ENCODE data around the gene VDAC1. TPM values are rescaled to one million over a fixed set of nuclear protein-coding genes. Genes with fewer than 3 reads are reported as not detected.

VDAC1 gene
- total RNA-seq, 1 experiment from 2014 or later, result 395 TPM

- POLR2A ChIA-PET, result no interaction called here
- BruUV-seq (replicated peaks), result no TSS peak
- no peak overlapping the region for H3K4me3 ChIP-seq (ENCODE audit: low read depth in 2 of 2, low read length in 2 of 2)
- H3K27ac ChIP-seq (ENCODE audit: low read length), result no peak overlapping the region
- peaks cover 4% of the 10 kb centered on the region; the same call in 1 of the 2 replicates for H3K27me3 ChIP-seq (ENCODE audit: control insufficient read depth, insufficient read depth, low read length)
- in situ Hi-C loops (cut with HindIII; ENCODE audit: low pct_unique_long_range_greater_than_20kb, low sequenced_read_pairs) (no loop called here), intact Hi-C loops (cut with micrococcal nuclease; ENCODE audit: unreplicated experiment) (no loop called here)
- H3K36me3 ChIP-seq (ENCODE audit: control insufficient read depth, insufficient read depth, low read length), result no peaks in the 10 kb centered on the region
- ATAC-seq, result no peak
- CTCF ChIA-PET, result no interaction called here
- no peaks in the 10 kb centered on the region; the same call in 1 of the 2 replicates for H3K4me1 ChIP-seq (ENCODE audit: control insufficient read depth, insufficient read depth, low read length)
- DNase-seq (ENCODE audit: low read depth, low spot score), result no peak
- no peaks in the 10 kb centered on the region for H3K9me3 ChIP-seq (ENCODE audit: control insufficient read depth, insufficient read depth, low read depth, low read length)
- TF ChIP-seq TCF7L2 (IDR thresholded peaks at IDR 0.05; ENCODE audit: low read depth, low read length) (no peak), POLR2AphosphoS5 (IDR thresholded peaks at IDR 0.05; ENCODE audit: low read depth, low read length) (no peak), CTCF (IDR thresholded peaks at IDR 0.05) (no peak), REST (IDR thresholded peaks at IDR 0.05; ENCODE audit: insufficient read depth in 1 of 2, low read depth in 2 of 2, low read length in 1 of 2) (no peak)
Measured at GRCh38 chr5:133926489-133927299, 78.1 kb downstream of the VDAC1 start.

- in situ Hi-C loops (cut with HindIII; ENCODE audit: low pct_unique_long_range_greater_than_20kb, low sequenced_read_pairs) (no loop called here), intact Hi-C loops (cut with micrococcal nuclease; ENCODE audit: unreplicated experiment) (no loop called here)
- Histone ChIP-seq H3K27ac (ENCODE audit: low read length) (no peak overlapping the region), H3K4me1 (ENCODE audit: control insufficient read depth, insufficient read depth, low read length) (no peaks in the 10 kb centered on the region; the same call in 1 of the 2 replicates), H3K27me3 (ENCODE audit: control insufficient read depth, insufficient read depth, low read length) (peaks cover 4% of the 10 kb centered on the region; the same call in 1 of the 2 replicates), H3K4me3 (ENCODE audit: low read depth in 2 of 2, low read length in 2 of 2) (no peak overlapping the region), H3K36me3 (ENCODE audit: control insufficient read depth, insufficient read depth, low read length) (no peaks in the 10 kb centered on the region), H3K9me3 (ENCODE audit: control insufficient read depth, insufficient read depth, low read depth, low read length) (no peaks in the 10 kb centered on the region)
- TF ChIP-seq POLR2AphosphoS5 (IDR thresholded peaks at IDR 0.05; ENCODE audit: low read depth, low read length), result no peak
- TF ChIP-seq TCF7L2 (IDR thresholded peaks at IDR 0.05; ENCODE audit: low read depth, low read length), result no peak
- no peak for TF ChIP-seq SIN3A (IDR thresholded peaks at IDR 0.05; ENCODE audit: borderline replicate concordance, insufficient read depth, low read depth, low read length)
- no peak for TF ChIP-seq REST (IDR thresholded peaks at IDR 0.05; ENCODE audit: insufficient read depth in 1 of 2, low read depth in 2 of 2, low read length in 1 of 2)
- TF ChIP-seq CTCF (IDR thresholded peaks at IDR 0.05), result no peak
- BruUV-seq (replicated peaks), result no TSS peak
- ATAC-seq (no peak), DNase-seq (ENCODE audit: low read depth, low spot score) (no peak)
- ChIA-PET POLR2A (no interaction called here), CTCF (no interaction called here)
Measured at GRCh38 chr5:133925866-133926488, 78.8 kb downstream of the VDAC1 start.
